ENCODE results near the gene MACF1. TPM values are rescaled to one million over a fixed set of nuclear protein-coding genes. Genes with fewer than 3 reads are reported as not detected.

Gene MACF1
- total RNA-seq, 2 experiments from 2014 or later: 248 to 252 TPM

GRCh38 chr1:39164256-39164655 is 40.2 kb upstream of the MACF1 start:
- no peak for DNase-seq
- H3K4me1 Mint-ChIP-seq (ENCODE audit: low read depth): no peaks in the 10 kb centered on the region
- H3K27me3 Mint-ChIP-seq: no peaks in the 10 kb centered on the region
- no peaks in the 10 kb centered on the region for H3K9me3 ChIP-seq (ENCODE audit: control insufficient read depth in 1 of 2, insufficient read depth in 1 of 2, low read length in 2 of 2)
- H3K27me3 ChIP-seq (ENCODE audit: control insufficient read depth in 1 of 2, insufficient read depth in 2 of 2, low read length in 2 of 2): no peaks in the 10 kb centered on the region
- H3K4me1 ChIP-seq (ENCODE audit: insufficient read depth, low read length): no peaks in the 10 kb centered on the region
- ChIA-PET POLR2A (interaction anchor here (1.2 kb wide), 1 partner anchor 20 kb away, joined by 4 read pairs; no protein-coding TSS in a partner anchor), CTCF (interaction anchor here (1.2 to 2.1 kb wide), 2 partner anchors 19 to 94 kb away, joined by 5 to 6 read pairs; no protein-coding TSS in a partner anchor)
- H3K27ac ChIP-seq (ENCODE audit: low read depth in 1 of 2, low read length in 2 of 2): no peak overlapping the region
- no peak overlapping the region for H3K27ac Mint-ChIP-seq
- H3K36me3 Mint-ChIP-seq (ENCODE audit: low read depth): no peaks in the 10 kb centered on the region
- ATAC-seq (ENCODE audit: poor library complexity): no peak
- no peak overlapping the region for H3K4me3 ChIP-seq (ENCODE audit: low read length)
- intact Hi-C loops (cut with DNase I, micrococcal nuclease): no loop called here
- no peak overlapping the region for H3K4me3 Mint-ChIP-seq
- no peaks in the 10 kb centered on the region for H3K36me3 ChIP-seq (ENCODE audit: insufficient read depth, low read length)
- no peak for TF ChIP-seq CTCF (IDR thresholded peaks at IDR 0.05)
- H3K9me3 Mint-ChIP-seq: no peaks in the 10 kb centered on the region

GRCh38 chr1:39165049-39165448 is 39.4 kb upstream of the MACF1 start:
- ChIA-PET CTCF (interaction anchor here (1.2 to 2.1 kb wide), 2 partner anchors 19 to 93 kb away, joined by 5 to 6 read pairs; no protein-coding TSS in a partner anchor), POLR2A (interaction anchor here (1.2 kb wide), 1 partner anchor 19 kb away, joined by 4 read pairs; no protein-coding TSS in a partner anchor)
- H3K4me1 Mint-ChIP-seq (ENCODE audit: low read depth): no peaks in the 10 kb centered on the region

DNA sequence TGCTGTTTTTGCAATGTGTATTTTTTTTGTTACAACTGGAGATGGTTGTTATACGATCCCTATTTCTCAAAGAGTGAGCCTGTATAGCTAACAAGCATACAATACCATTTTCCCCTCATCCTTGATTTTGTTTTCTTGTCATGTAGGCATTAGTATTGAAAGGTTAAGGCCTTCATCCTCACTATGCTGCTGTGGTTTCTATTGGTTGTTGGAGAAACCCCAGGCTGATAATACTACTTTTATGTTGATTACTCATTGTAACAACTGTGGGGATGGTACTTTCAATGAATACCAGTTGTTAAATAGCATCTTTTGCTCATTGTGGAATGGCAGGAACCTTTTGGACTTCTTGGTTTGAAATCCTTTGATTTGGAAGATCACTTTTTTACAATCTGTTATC is 39.0 kb upstream of the MACF1 start:
- no peak overlapping the region for H3K27ac Mint-ChIP-seq
- no peak for DNase-seq
- H3K36me3 Mint-ChIP-seq (ENCODE audit: low read depth): no peaks in the 10 kb centered on the region
- no peak for TF ChIP-seq CTCF (IDR thresholded peaks at IDR 0.05)
- no peaks in the 10 kb centered on the region for H3K9me3 Mint-ChIP-seq
- POLR2A ChIA-PET: no interaction called here
- no peak overlapping the region for H3K4me3 Mint-ChIP-seq
- Histone ChIP-seq H3K9me3 (ENCODE audit: control insufficient read depth in 1 of 2, insufficient read depth in 1 of 2, low read length in 2 of 2) (no peaks in the 10 kb centered on the region), H3K4me3 (ENCODE audit: low read length) (no peak overlapping the region), H3K27ac (ENCODE audit: low read depth in 1 of 2, low read length in 2 of 2) (no peak overlapping the region), H3K27me3 (ENCODE audit: control insufficient read depth in 1 of 2, insufficient read depth in 2 of 2, low read length in 2 of 2) (no peaks in the 10 kb centered on the region), H3K4me1 (ENCODE audit: insufficient read depth, low read length) (no peaks in the 10 kb centered on the region), H3K36me3 (ENCODE audit: insufficient read depth, low read length) (no peaks in the 10 kb centered on the region)
- ATAC-seq (ENCODE audit: poor library complexity): no peak
- intact Hi-C loops (cut with DNase I, micrococcal nuclease): no loop called here
- H3K4me1 Mint-ChIP-seq (ENCODE audit: low read depth): no peaks in the 10 kb centered on the region
- H3K27me3 Mint-ChIP-seq: no peaks in the 10 kb centered on the region
- CTCF ChIA-PET: no interaction called here

More at GRCh38 chr1:39165049-39165448, 39.4 kb upstream of the MACF1 start:
- Mint-ChIP-seq H3K27ac (no peak overlapping the region), H3K4me3 (no peak overlapping the region), H3K36me3 (ENCODE audit: low read depth) (no peaks in the 10 kb centered on the region), H3K9me3 (no peaks in the 10 kb centered on the region), H3K27me3 (no peaks in the 10 kb centered on the region)
- DNase-seq (no peak), ATAC-seq (ENCODE audit: poor library complexity) (no peak)
- TF ChIP-seq CTCF (IDR thresholded peaks at IDR 0.05): no peak
- Histone ChIP-seq H3K9me3 (ENCODE audit: control insufficient read depth in 1 of 2, insufficient read depth in 1 of 2, low read length in 2 of 2) (no peaks in the 10 kb centered on the region), H3K36me3 (ENCODE audit: insufficient read depth, low read length) (no peaks in the 10 kb centered on the region), H3K4me1 (ENCODE audit: insufficient read depth, low read length) (no peaks in the 10 kb centered on the region), H3K27me3 (ENCODE audit: control insufficient read depth in 1 of 2, insufficient read depth in 2 of 2, low read length in 2 of 2) (no peaks in the 10 kb centered on the region), H3K27ac (ENCODE audit: low read depth in 1 of 2, low read length in 2 of 2) (no peak overlapping the region), H3K4me3 (ENCODE audit: low read length) (no peak overlapping the region)
- intact Hi-C loops (cut with DNase I, micrococcal nuclease): no loop called here
